Peyer's patch (tissue), 4 donors: Measurements from ENCODE around the gene NR4A1. TPM values are rescaled to one million over a fixed set of nuclear protein-coding genes. Genes with fewer than 3 reads are reported as not detected.

Experiments used
- DNase-seq, 3 donors: peaks; one replicate each; pipeline ENCODE4 v3.0.0-alpha.2; 2017 to 2019
- H3K27ac ChIP-seq, 4 donors: fragments of 200-600 bp; sonication (generic); one replicate each; pipeline ENCODE4 v1.5.1; 2016 to 2019
- H3K27me3 ChIP-seq, 2 donors: fragments of 200-600 bp; sonication (generic); one replicate each; pipeline ENCODE4 v1.5.1; 2019
- H3K36me3 ChIP-seq, 3 donors: fragments of 200-600 bp; sonication (generic); one replicate each; pipeline ENCODE4 v1.5.1; 2016 to 2019
- H3K4me1 ChIP-seq, 4 donors: fragments of 200-600 bp; sonication (generic); one replicate each; pipeline ENCODE4 v1.5.1; 2016 to 2019
- H3K4me3 ChIP-seq, 4 donors: fragments of 200-600 bp; sonication (generic); 1 replicate in 3 of 4; 2 replicates in 1 of 4; pipeline ENCODE4 v1.5.1; 2016 to 2019; ENCODE audit warnings: mild to moderate bottlenecking in 1 of 4
- H3K9me3 ChIP-seq, 4 donors: fragments of 200-600 bp; sonication (generic); one replicate each; pipeline ENCODE4 v1.5.1; 2016 to 2019; ENCODE audit warnings: mild to moderate bottlenecking in 1 of 4
- POLR2A ChIP-seq, 2 donors: fragments of 450-650 bp; IDR thresholded peaks; one replicate each; pipeline ENCODE4 v1.5.1; 2017; ENCODE audit warnings: antibody characterized with exemption in 2 of 2, mild to moderate bottlenecking in 2 of 2, moderate library complexity in 2 of 2
- total RNA-seq, 4 donors: library from RNA; depleted of rRNA; stranded (reverse); fragments of >200 nt; gene quantifications; one replicate each; pipeline ENCODE4 v1.1.0, GENCODE V29; 2016
- TF ChIP-seq, protein P1 (sequence below), 6 experiments: fragments of 450-650 bp in 4 of 6; fragments of 200-600 bp in 2 of 6; sonication (generic) in 1 of 6; IDR thresholded peaks; one replicate each; pipeline ENCODE4 v1.5.1; 2017 to 2019; ENCODE audit warnings: antibody characterized with exemption in 6 of 6, mild to moderate bottlenecking in 3 of 6, moderate library complexity in 1 of 6

The NR4A1 gene
- total RNA-seq, 4 donors from 2014 or later, result 3.9 to 265 (median 42.2) TPM

GRCh38 chr12:52050116-52050757, 1.0 kb upstream of the NR4A1 start:
- Histone ChIP-seq H3K4me3 (peak overlapping the region; percentile 59 to 68 (median 61)), H3K4me1 (peaks cover 0 to 46% (median 18%) of the 10 kb centered on the region in 4 donors), H3K36me3 (peaks cover 0 to 11% (median 0%) of the 10 kb centered on the region in 3 donors), H3K27me3 (no peaks in the 10 kb centered on the region), H3K27ac (peak overlapping the region; percentile 93 to 96 (median 96)), H3K9me3 (no peaks in the 10 kb centered on the region)
- TF ChIP-seq, protein P1, sequence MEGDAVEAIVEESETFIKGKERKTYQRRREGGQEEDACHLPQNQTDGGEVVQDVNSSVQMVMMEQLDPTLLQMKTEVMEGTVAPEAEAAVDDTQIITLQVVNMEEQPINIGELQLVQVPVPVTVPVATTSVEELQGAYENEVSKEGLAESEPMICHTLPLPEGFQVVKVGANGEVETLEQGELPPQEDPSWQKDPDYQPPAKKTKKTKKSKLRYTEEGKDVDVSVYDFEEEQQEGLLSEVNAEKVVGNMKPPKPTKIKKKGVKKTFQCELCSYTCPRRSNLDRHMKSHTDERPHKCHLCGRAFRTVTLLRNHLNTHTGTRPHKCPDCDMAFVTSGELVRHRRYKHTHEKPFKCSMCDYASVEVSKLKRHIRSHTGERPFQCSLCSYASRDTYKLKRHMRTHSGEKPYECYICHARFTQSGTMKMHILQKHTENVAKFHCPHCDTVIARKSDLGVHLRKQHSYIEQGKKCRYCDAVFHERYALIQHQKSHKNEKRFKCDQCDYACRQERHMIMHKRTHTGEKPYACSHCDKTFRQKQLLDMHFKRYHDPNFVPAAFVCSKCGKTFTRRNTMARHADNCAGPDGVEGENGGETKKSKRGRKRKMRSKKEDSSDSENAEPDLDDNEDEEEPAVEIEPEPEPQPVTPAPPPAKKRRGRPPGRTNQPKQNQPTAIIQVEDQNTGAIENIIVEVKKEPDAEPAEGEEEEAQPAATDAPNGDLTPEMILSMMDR (IDR thresholded peaks at IDR 0.05), result no peak
- no peak for TF ChIP-seq POLR2A (IDR thresholded peaks at IDR 0.05)
- DNase-seq, result no peak

DNA sequence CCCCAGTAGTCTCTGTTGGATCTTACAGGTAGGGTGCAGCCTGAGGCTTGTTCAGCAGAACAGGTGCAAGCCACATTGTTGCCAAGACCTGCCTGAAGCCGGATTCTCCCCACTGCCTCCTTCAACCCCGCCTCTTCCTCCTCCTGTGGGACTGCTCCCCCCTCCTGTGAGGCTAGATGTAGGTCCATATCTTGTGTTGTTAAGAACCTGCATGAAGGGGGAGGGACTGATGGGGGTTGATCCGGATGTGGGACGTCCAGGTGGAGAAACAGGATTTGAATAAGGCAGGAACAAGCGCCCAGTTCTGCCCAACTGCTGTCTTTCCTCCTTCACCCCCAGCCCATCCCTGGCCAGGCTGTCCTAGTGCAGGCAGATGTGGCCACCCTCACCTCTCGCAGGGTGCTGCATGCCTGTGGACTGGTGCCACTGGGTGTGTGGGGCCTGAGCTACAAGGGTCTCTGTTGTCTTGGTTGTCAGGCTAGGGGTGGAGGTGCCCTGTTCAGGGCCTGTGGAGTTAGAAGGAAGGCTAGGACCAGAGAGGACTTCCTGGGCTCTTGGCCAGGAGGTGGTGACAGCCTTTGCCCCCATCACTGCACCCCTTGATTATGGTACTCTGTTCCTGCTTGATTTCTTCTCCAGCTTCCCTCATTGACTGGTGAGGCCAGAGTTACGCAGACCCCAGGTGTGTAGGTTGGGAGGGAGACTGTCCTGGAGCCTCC, 1.4 kb downstream of the NR4A1 start:
- H3K27me3 ChIP-seq, result no peaks in the 10 kb centered on the region
- H3K4me1 ChIP-seq, result peaks cover 0 to 32% (median 11%) of the 10 kb centered on the region in 4 donors
- DNase-seq, result peak; percentile 48 to 76 (median 71)
- TF ChIP-seq, protein P1 (IDR thresholded peaks at IDR 0.05), result no peak
- TF ChIP-seq POLR2A (IDR thresholded peaks at IDR 0.05), result peak; percentile 16 to 46
- peak overlapping the region; percentile 93 to 96 (median 96) for H3K27ac ChIP-seq
- H3K36me3 ChIP-seq, result peaks cover 0 to 35% (median 0%) of the 10 kb centered on the region in 3 donors
- H3K9me3 ChIP-seq, result no peaks in the 10 kb centered on the region
- peak overlapping the region; percentile 59 to 68 (median 61) for H3K4me3 ChIP-seq

GRCh38 chr12:52053536-52054209, 2.4 kb downstream of the NR4A1 start:
- Histone ChIP-seq H3K4me3 (peak overlapping the region in 2 of 4 donors; percentile 59 to 60), H3K27ac (peak overlapping the region in 3 of 4 donors; percentile 93 to 96 (median 95))
- DNase-seq, result no peak

DNA sequence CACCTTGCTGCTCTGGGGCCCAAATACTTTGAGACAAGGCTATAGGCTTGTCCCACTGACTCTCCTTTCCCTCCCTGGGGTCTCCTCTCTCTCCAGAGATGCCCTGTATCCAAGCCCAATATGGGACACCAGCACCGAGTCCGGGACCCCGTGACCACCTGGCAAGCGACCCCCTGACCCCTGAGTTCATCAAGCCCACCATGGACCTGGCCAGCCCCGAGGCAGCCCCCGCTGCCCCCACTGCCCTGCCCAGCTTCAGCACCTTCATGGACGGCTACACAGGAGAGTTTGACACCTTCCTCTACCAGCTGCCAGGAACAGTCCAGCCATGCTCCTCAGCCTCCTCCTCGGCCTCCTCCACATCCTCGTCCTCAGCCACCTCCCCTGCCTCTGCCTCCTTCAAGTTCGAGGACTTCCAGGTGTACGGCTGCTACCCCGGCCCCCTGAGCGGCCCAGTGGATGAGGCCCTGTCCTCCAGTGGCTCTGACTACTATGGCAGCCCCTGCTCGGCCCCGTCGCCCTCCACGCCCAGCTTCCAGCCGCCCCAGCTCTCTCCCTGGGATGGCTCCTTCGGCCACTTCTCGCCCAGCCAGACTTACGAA, 3.1 kb downstream of the NR4A1 start:
- H3K27me3 ChIP-seq, result no peaks in the 10 kb centered on the region
- peak overlapping the region in 1 of 4 donors; percentile 96 for H3K27ac ChIP-seq
- TF ChIP-seq POLR2A (IDR thresholded peaks at IDR 0.05), result no peak
- TF ChIP-seq, protein P1 (IDR thresholded peaks at IDR 0.05), result no peak
- H3K36me3 ChIP-seq, result peaks cover 0 to 47% (median 0%) of the 10 kb centered on the region in 3 donors
- H3K9me3 ChIP-seq, result no peaks in the 10 kb centered on the region
- peaks cover 0 to 32% (median 11%) of the 10 kb centered on the region in 4 donors for H3K4me1 ChIP-seq
- peak overlapping the region in 1 of 4 donors; percentile 60 for H3K4me3 ChIP-seq
- no peak for DNase-seq

More at GRCh38 chr12:52053536-52054209, 2.4 kb downstream of the NR4A1 start:
- Histone ChIP-seq H3K36me3 (peaks cover 0 to 42% (median 0%) of the 10 kb centered on the region in 3 donors), H3K9me3 (no peaks in the 10 kb centered on the region), H3K27me3 (no peaks in the 10 kb centered on the region), H3K4me1 (peaks cover 0 to 32% (median 11%) of the 10 kb centered on the region in 4 donors)
- TF ChIP-seq, protein P1 (IDR thresholded peaks at IDR 0.05), result no peak
- no peak for TF ChIP-seq POLR2A (IDR thresholded peaks at IDR 0.05)
